D721Med (cell line): ENCODE measurements around the gene PLD4.

Experiments used
- DNase-seq: peaks from one replicate; pipeline ENCODE4 v3.0.0; 2011; ENCODE audit warnings: low spot score; ENCODE audit not compliant: insufficient read length
- FAIRE-seq: peaks from 2 replicates; lab custom pipeline; 2011; peaks lifted over from hg19 to GRCh38; lab: Jason Lieb, UNC
- CTCF ChIP-seq: IDR thresholded peaks from 2 replicates; pipeline ENCODE4 v1.5.1; 2012; ENCODE audit warnings: mild to moderate bottlenecking, control low read depth; ENCODE audit not compliant: insufficient read depth; ENCODE audit errors: missing control alignments

Gene PLD4

GRCh38 chr14:104967386-104968152 is 42.9 kb downstream of the PLD4 start:
- FAIRE-seq (no peak), DNase-seq (no peak)

GRCh38 chr14:104968153-104968527 is 43.5 kb downstream of the PLD4 start:
- TF ChIP-seq CTCF, result no peak
- DNase-seq (no peak), FAIRE-seq (no peak)

More at GRCh38 chr14:104967386-104968152, 42.9 kb downstream of the PLD4 start:
- no peak for TF ChIP-seq CTCF

GRCh38 chr14:104968541-104969401 is 44.1 kb downstream of the PLD4 start:
- DNase-seq (no peak), FAIRE-seq (no peak)
- TF ChIP-seq CTCF, result no peak

- DNase-seq, result no peak
- TF ChIP-seq CTCF, result no peak
- FAIRE-seq, result no peak
These were observed 45.1 kb downstream of the PLD4 start for GRCh38 chr14:104969741-104970230.

- no peak for TF ChIP-seq CTCF
- DNase-seq (no peak), FAIRE-seq (no peak)
These were observed 45.8 kb downstream of the PLD4 start for GRCh38 chr14:104970231-104971068.

- no peak for TF ChIP-seq CTCF
- DNase-seq (no peak), FAIRE-seq (no peak)
These were observed 47.0 kb downstream of the PLD4 start for GRCh38 chr14:104971447-104972240.
